ENCODE results near the gene SEC61G. TPM values are rescaled to one million over a fixed set of nuclear protein-coding genes. Genes with fewer than 3 reads are reported as not detected.

Gene SEC61G
- 340 to 473 TPM (median 349 TPM) in 5 replicates for total RNA-seq (2022; extraction: Qiagen RNA extraction)

GRCh38 chr7:54758702-54759592, at the start of gene SEC61G:
SEC61G (minus strand) TSS chr7:54759211; CDS start chr7:54757588, 1,623 bp downstream.

Other genes with a start within 250 kb of the SEC61G start
- not detected in 5 replicates for gene VSTM2A, start 216.8 kb downstream of the SEC61G start, total RNA-seq (2022; extraction: Qiagen RNA extraction)